ENCODE data around the gene NCOA3.

GRCh38 chr20:47489448-47489872 is 12.2 kb upstream of the NCOA3 start:
- no peak for TF ChIP-seq POLR2AphosphoS5 (IDR thresholded peaks at IDR 0.05; ENCODE audit: low read depth)
- no peak for TF ChIP-seq EZH2 (IDR thresholded peaks at IDR 0.05; ENCODE audit: low read depth, unreplicated experiment)
- TF ChIP-seq CTCF (conservative IDR thresholded peaks at IDR 0.05; ENCODE audit: low read depth in 2 of 2) = no peak
- TF ChIP-seq REST (IDR thresholded peaks at IDR 0.05; ENCODE audit: unreplicated experiment) = no peak
- no peak for TF ChIP-seq EZH2phosphoT487 (IDR thresholded peaks at IDR 0.05; ENCODE audit: unreplicated experiment)
- no peak for TF ChIP-seq CREB1 (CRISPR knock-in tag; IDR thresholded peaks at IDR 0.05; ENCODE audit: low read depth)
- no peak for TF ChIP-seq ETS1 (IDR thresholded peaks at IDR 0.05)
- no peak for TF ChIP-seq ZNF114 (CRISPR knock-in tag; IDR thresholded peaks at IDR 0.05)
- no peak for TF ChIP-seq JUNB (IDR thresholded peaks at IDR 0.05; ENCODE audit: unreplicated experiment)

All from GM23338 (cell line).